HG02759 (cell line): ENCODE measurements around the gene CPXM1.

ENCODE experiments used
- ATAC-seq: cut with Tn5 transposase; IDR thresholded peaks from one replicate; pipeline ENCODE4 v1.9.1; 2021; ENCODE audit warnings: mild to moderate bottlenecking, moderate library complexity; ENCODE audit not compliant: unreplicated experiment

CPXM1 gene

DNA sequence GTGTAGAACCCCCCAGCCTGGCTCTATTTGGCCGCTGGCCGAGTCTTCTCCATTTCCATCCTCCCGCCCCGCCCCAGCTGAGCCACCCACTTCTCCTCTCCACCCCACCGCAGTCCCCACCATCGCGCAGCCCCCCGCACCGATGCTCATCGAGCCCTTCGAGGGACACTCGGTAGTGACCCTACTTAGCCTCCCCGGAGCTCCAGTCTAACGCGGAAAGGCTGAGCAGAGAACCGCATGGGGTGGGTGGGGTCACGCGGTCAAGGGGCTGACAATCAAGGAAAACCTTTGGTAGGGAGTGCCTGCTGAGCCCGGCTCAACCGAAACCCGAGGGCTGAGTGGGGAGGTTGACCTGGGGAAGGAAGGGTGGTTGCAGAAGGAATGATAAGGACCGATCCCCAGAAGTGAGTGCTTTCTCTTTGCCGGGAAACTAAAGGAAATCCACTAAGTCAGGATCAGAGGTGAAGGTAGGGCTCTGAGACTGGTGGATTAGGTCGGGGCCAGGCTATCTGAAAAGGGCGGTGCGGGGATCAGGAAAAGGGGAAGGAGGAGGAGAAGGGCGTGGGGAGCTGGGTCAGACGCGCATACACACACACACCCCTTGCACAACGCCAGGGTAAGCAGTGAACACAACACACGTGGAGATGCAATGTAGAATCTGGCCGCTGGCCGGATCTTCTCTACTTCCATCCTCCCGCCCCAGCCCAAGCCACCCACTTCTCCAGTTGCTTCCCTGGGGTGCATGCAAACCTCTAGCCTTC lies 49.8 kb downstream of the CPXM1 start:
- no peak for ATAC-seq

DNA sequence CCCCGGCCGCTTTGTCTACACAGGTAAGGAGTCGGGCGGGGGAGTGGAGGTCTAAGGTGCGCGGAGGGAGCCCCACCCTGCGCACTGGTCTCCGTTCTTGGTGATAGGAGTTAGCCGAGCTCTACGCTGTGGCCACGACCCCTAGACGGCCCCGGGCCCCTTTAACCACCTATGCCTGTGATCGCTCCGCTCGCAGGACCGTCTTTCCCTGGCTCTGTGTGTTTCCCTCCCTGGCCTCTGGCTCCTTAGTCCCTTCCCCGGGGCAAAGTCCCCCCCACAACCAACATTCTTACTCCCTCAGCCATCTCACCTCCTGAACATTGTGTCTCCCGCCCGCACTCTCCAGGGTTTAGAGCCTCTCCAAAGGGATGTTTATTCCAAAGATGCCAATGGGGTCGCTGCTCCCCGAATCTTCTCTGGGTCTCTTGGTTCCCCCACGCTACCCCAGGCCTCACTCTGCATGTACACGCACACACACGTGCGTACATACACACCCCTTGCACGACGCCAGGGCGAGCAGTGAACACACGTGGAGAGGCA lies 50.4 kb downstream of the CPXM1 start:
- ATAC-seq: no peak

DNA sequence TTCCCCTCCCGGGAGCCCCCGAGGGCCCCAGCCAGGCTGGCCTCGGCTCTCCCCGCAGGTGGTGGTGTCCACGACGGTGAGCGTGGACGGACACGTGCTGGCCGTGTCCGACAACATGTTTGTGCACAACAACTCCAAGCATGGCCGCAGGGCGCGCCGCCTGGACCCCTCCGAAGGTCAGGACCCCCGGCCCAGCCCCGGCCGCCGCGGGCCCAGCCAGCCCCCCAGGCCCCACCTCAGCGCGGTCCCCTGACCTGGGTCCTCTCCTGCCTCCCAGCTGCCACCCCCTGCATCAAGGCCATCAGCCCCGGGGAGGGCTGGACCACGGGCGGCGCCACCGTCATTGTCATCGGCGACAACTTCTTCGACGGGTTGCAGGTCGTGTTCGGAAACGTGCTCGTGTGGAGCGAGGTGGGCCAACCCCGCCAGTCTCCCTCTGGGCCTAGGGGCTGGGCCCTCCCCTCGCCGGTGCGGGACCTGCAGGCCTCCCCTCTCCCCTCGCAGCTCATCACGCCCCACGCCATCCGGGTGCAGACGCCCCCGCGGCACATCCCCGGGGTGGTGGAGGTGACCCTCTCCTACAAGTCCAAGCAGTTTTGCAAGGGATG lies 51.0 kb downstream of the CPXM1 start:
- ATAC-seq: no peak

DNA sequence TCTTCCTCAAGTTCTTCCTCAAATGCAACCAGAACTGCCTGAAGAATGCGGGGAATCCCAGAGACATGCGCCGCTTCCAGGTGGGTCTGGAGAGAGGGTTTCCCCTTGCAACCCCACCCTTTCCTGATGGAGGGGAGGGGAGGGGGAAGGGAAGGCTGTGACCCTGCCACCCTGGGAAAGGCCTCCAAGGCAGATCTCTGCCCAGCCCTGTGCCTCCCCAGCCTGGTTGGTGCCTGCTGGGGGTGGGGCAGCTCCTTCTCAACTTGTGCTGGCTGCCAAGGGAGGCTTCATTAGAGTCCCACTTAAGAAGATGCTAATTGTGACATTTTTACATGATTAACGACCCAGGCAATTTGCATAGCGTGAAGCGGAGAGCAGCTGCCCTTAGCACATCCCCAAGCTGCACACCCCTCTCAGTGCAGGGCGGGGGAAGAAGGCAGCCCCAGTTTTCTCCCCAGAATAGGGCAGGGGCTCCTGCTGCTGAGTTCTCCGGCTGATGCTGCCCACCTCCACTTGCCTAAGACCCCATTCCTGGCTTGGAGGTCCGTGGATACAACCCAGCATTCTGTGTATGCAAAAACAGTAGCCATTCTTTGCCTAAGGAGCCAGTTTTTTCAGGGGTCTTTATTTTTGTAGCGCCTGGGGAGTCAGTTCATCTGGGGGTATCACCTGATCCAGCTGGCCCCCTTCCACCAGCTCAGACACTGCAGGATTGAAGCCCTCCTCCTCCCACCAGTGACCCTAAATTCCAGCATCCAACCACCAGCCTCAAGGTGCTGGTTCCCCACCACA lies 51.7 kb downstream of the CPXM1 start:
- no peak for ATAC-seq

DNA sequence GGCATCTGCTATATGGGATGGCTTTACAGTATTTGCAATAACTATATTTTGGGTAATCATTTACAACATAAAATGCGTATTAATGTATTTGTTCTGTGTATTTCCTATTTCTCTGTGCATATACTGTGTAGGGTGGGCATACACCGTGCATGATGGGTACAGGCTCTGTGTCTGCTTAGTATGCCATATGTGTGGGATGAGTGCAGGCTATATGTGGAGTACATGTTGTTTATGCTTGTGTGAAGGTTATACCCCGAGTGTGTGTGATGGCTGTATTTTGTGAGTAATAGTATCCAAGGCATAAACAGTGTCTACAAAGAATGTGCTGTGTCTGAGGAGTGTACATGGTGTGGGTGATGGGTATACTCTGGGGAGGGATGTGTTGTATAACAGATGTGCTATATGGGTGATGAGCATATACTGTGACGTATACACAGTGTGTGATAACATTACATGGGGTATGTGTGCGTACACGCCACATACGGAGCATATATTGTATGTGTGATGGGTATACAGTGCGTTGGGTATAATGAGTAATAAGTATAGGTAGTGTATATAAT lies 52.7 kb downstream of the CPXM1 start:
- ATAC-seq: no peak

DNA sequence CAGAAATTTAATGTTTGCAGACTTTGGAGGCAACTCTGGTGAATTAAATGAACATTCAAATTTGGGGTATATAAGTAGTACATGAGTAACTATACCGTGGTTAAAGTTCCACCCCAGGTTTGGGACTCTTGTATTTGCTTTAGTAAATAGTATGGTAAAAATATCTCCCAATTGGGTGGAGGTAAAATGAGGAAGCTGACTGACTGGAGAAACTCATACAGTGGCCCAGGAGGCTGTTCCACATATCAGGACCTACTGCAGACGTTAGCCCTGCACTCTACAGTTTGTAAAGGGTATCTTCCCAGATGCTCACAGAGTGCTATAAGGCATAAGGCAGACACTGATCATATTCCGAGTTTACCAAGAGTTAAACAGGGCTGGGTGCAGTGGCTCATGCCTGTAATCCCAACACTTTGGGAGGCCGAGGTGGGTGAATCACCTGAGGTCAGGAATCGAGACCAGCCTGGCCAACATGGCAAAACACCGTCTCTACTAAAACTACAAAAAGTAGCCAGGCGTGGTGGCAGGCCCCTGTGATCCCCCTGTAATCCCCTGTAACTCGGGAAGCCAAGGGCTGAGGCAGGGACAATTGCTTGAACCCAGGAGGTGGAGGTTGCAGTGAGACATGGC lies 53.7 kb downstream of the CPXM1 start:
- ATAC-seq: no peak

DNA sequence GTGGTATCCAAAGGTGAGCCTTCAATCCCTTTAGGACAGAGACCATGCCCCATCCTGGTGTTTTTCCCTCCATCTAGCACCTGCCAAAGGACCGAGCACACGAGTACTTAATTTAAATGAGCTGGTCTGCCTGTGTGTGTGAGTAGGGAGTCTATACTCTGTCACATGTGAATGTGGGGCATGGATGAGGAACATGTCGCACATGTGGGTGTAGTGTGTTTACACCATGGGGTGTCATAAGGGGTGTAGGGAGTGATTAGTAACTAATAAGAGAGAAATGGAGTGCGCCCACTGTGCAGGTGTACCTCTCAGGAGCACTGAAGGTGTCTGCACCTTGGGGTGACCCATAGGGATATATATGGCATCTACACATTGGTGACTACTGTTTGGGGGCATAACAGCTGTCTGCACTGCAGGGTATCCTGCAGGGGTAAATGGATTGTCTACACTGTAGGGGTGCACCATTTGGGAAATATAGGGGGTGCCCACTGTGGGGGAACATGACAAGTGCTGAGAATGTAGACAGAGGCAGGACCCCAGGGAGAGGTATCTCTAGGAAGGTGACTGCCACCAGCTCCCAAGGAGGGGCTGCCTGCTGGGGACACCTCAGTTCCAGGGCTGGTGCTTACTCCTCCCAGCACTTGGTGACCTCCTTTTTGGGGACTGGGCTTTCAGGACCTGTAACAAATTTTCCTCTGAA lies 54.3 kb downstream of the CPXM1 start:
- no peak for ATAC-seq

DNA sequence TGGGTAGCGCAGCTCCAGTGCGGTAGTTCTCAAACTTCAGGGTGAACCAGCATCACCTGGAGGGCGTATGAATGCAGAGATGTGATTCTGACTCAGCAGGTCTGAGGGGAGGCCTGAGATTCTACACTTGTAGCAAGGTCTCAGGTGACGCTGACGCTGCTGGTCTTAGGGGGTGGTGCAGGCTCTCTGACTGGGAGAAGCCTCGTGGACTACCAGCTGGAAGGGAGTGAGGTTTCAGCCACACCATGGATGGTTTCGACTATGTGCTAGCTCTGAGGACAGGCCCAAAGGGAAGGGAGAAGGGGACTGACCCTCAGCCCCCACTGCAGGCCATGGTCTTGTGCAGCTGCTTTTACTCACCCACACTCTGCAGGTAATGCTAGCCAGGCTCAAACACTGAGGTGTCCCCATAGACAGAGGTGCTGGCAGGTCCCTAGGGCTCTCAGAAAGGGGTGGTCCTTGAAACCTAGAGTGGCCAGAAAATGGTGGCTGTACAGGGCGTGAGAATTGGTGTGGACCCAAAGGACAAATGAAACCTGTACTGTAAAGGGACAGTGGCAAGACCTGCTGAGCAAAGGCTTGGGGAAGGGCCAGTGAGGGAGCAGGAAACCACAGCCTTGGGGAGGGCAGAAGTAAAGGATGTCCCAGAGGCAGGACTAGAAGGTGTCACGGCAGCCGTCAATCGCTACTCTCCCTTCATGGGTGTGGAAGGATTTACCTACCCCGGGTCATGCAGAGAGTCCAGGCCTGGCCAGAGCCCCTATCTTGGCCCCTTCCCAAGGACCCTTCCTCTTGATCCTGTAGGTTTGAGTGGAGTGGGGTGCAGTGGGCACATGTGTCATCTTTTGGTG lies 55.1 kb downstream of the CPXM1 start:
- ATAC-seq: no peak
